PC-9 (cell line): ENCODE measurements around the gene NYAP2.

ENCODE experiments used
- CTCF ChIP-seq: fragments of 200-600 bp; sonication (generic); conservative IDR thresholded peaks from 2 replicates; pipeline ENCODE4 v1.6.1; 2017; ENCODE audit warnings: mixed run types, antibody characterized with exemption, mild to moderate bottlenecking, moderate library complexity
- EZH2 ChIP-seq: fragments of 200-600 bp; sonication (generic); IDR thresholded peaks from 2 replicates; pipeline ENCODE4 v1.8.0; 2017; ENCODE audit warnings: antibody characterized with exemption, low read depth

DNA sequence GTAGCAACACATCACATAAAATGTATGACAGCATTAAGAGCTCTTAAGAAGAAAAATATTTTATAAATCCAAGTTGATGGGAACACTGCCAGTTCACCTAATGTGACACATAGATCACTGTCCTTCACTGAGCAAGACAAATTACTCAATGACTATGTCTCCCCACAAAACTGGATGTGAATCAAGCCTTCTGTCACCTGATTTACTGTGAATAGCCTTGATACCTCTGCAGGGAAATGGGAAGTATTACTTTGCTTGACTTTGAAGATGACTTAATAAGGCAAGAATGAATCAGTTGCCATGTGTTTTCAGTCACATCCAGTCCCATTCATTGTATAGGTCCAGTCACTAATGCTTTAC, 94.6 kb downstream of the NYAP2 start:
- TF ChIP-seq CTCF (no peak), EZH2 (no peak)
